ENCODE data around the gene CFDP1. TPM values are rescaled to one million over a fixed set of nuclear protein-coding genes. Genes with fewer than 3 reads are reported as not detected.

Gene CFDP1
- total and polyA plus RNA-seq, 2 of the 13 experiments (the other 11 are each of a cell fraction or from before 2014, with no cell fraction given): 78.6 to 153 TPM

GRCh38 chr16:75432828-75433731 lies at the start of gene CFDP1 (continued):
- no peak for TF ChIP-seq REST (IDR thresholded peaks at IDR 0.05; ENCODE audit: borderline replicate concordance in 1 of 2, low read depth in 1 of 2, low read length in 2 of 2)
- peak; percentile 83 for TF ChIP-seq HNF1B (CRISPR knock-in tag; IDR thresholded peaks at IDR 0.05)
- TF ChIP-seq PAF1 (CRISPR knock-in tag; IDR thresholded peaks at IDR 0.05): no peak
- TF ChIP-seq ARID2 (CRISPR knock-in tag; IDR thresholded peaks at IDR 0.05; ENCODE audit: borderline replicate concordance): peak; percentile 100
- TF ChIP-seq MTA1 (CRISPR knock-in tag; IDR thresholded peaks at IDR 0.05; ENCODE audit: borderline replicate concordance): peak; percentile 82; the same call in 1 of the 2 replicates
- TF ChIP-seq BRD4 (CRISPR knock-in tag; IDR thresholded peaks at IDR 0.05): no peak
- no peak for TF ChIP-seq GATAD2A (CRISPR knock-in tag; IDR thresholded peaks at IDR 0.05)
- TF ChIP-seq GABPB1 (CRISPR knock-in tag; IDR thresholded peaks at IDR 0.05): peak; percentile 98
- TF ChIP-seq WIZ (CRISPR knock-in tag; IDR thresholded peaks at IDR 0.05): no peak
- peak; percentile 65; the same call in 1 of the 2 replicates for TF ChIP-seq ZNF766 (CRISPR knock-in tag; IDR thresholded peaks at IDR 0.05; ENCODE audit: borderline replicate concordance)
- peak; percentile 93 for TF ChIP-seq ZNF44 (CRISPR knock-in tag; IDR thresholded peaks at IDR 0.05)
- TF ChIP-seq SMYD3 (CRISPR knock-in tag; IDR thresholded peaks at IDR 0.05): peak; percentile 98
- peak; percentile 91; the same call in 1 of the 2 replicates for TF ChIP-seq ZNF275 (CRISPR knock-in tag; IDR thresholded peaks at IDR 0.05; ENCODE audit: borderline replicate concordance)
- TF ChIP-seq KMT2B (CRISPR knock-in tag; IDR thresholded peaks at IDR 0.05): peak; percentile 82
- no peak for TF ChIP-seq MTA3 (CRISPR knock-in tag; IDR thresholded peaks at IDR 0.05)
- 0 out of 2 replicates have a peak, but pooled peaks have one; percentile 10 for TF ChIP-seq PBX2 (CRISPR knock-in tag; IDR thresholded peaks at IDR 0.05)
- 0 out of 2 replicates have a peak, but pooled peaks have one; percentile 72 for TF ChIP-seq ISX (CRISPR knock-in tag; conservative IDR thresholded peaks at IDR 0.05)
- peak; percentile 69; the same call in 1 of the 2 replicates for TF ChIP-seq ZNF724P (CRISPR knock-in tag; IDR thresholded peaks at IDR 0.05; ENCODE audit: borderline replicate concordance)
- 0 out of 2 replicates have a peak, but pooled peaks have one; percentile 41 for TF ChIP-seq HIC2 (CRISPR knock-in tag; IDR thresholded peaks at IDR 0.05; ENCODE audit: low read depth)

Measured in HepG2 (cell line).